Measurements from ENCODE around the gene PSMB4. TPM values are rescaled to one million over a fixed set of nuclear protein-coding genes. Genes with fewer than 3 reads are reported as not detected.
"Not testable (repeated sequence)": the region's sequence is repeated elsewhere in the genome, so short reads cannot be mapped to it uniquely, and the experiment has no call there.

PSMB4 gene
- total RNA-seq, 1 experiment from 2014 or later, result 526 TPM

GRCh38 chr1:151437396-151437795 lies 38.0 kb downstream of the PSMB4 start:
- DNase-seq (ENCODE audit: low read depth), result not testable (repeated sequence)

GRCh38 chr1:151443846-151444782 lies 44.7 kb downstream of the PSMB4 start:
- peak; percentile 80 for DNase-seq (ENCODE audit: low read depth)

- no peak for DNase-seq (ENCODE audit: low read depth)
Measured at GRCh38 chr1:151444783-151445177, 45.4 kb downstream of the PSMB4 start.

GRCh38 chr1:151447696-151448095 lies 48.3 kb downstream of the PSMB4 start:
- no peak for DNase-seq (ENCODE audit: low read depth)

Small RNA genes lying within 50 kb of the gene (small RNA-seq; reads per million reads assigned to genes)
- gene RNY4P25, result not detected

Other genes with a start within 250 kb of the PSMB4 start
- not detected in 2 replicates for gene TNFAIP8L2, start 242.9 kb upstream of the PSMB4 start, total RNA-seq (2014; rRNA removed; shearing (Covaris generic))
- 8.6 and 9.4 TPM in 2 replicates for gene LYSMD1, start 233.7 kb upstream of the PSMB4 start, total RNA-seq (2014; rRNA removed; shearing (Covaris generic))
- gene SCNM1, start 233.4 kb upstream of the PSMB4 start, total RNA-seq (2014; rRNA removed; shearing (Covaris generic)), result 60.9 and 69.6 TPM in 2 replicates
- gene TMOD4, start 223.6 kb upstream of the PSMB4 start, total RNA-seq (2014; rRNA removed; shearing (Covaris generic)), result 0.27 and 0.87 TPM in 2 replicates
- 52.9 and 59.3 TPM in 2 replicates for gene VPS72, start 209.4 kb upstream of the PSMB4 start, total RNA-seq (2014; rRNA removed; shearing (Covaris generic))
- 40.7 and 49.6 TPM in 2 replicates for gene PIP5K1A, start 201.0 kb upstream of the PSMB4 start, total RNA-seq (2014; rRNA removed; shearing (Covaris generic))
- 233 and 234 TPM in 2 replicates for gene PSMD4, start 144.8 kb upstream of the PSMB4 start, total RNA-seq (2014; rRNA removed; shearing (Covaris generic))
- gene ZNF687, start 117.3 kb upstream of the PSMB4 start, total RNA-seq (2014; rRNA removed; shearing (Covaris generic)), result 17.6 and 22.2 TPM in 2 replicates
- gene PI4KB, start 72.2 kb upstream of the PSMB4 start, total RNA-seq (2014; rRNA removed; shearing (Covaris generic)), result 37.8 and 50.0 TPM in 2 replicates
- gene RFX5, start 52.3 kb upstream of the PSMB4 start, total RNA-seq (2014; rRNA removed; shearing (Covaris generic)), result 34.8 and 46.4 TPM in 2 replicates
- not detected in 2 replicates for gene SELENBP1, start 26.9 kb upstream of the PSMB4 start, total RNA-seq (2014; rRNA removed; shearing (Covaris generic))
- gene POGZ, start 59.9 kb downstream of the PSMB4 start, total RNA-seq (2014; rRNA removed; shearing (Covaris generic)), result 13.0 and 27.6 TPM in 2 replicates
- gene CGN, start 111.8 kb downstream of the PSMB4 start, total RNA-seq (2014; rRNA removed; shearing (Covaris generic)), result 1.6 and 2.4 TPM in 2 replicates
- gene TUFT1, start 140.7 kb downstream of the PSMB4 start, total RNA-seq (2014; rRNA removed; shearing (Covaris generic)), result 7.2 and 9.3 TPM in 2 replicates
- gene SNX27, start 212.5 kb downstream of the PSMB4 start, total RNA-seq (2014; rRNA removed; shearing (Covaris generic)), result 15.2 and 21.1 TPM in 2 replicates

Measured in HT1080 (cell line).